GM12864 (cell line): ENCODE results near the gene CLMN.

Experiments
- DNase-seq: peaks from one replicate; pipeline ENCODE4 v3.0.0-alpha.2; 2011; ENCODE audit warnings: low read depth
- H3K4me3 ChIP-seq: 2 replicates; pipeline ENCODE4 v1.5.1; 2011; ENCODE audit warnings: mild to moderate bottlenecking, low read depth, low read length, control low read depth
- CTCF ChIP-seq: IDR thresholded peaks from 2 replicates; pipeline ENCODE4 v1.5.1; 2011; ENCODE audit warnings: low read depth, mild to moderate bottlenecking, moderate library complexity, low read length, control low read depth, inconsistent platforms; ENCODE audit errors: missing control alignments

Gene CLMN

GRCh38 chr14:95317817-95318343 lies 1.8 kb downstream of the CLMN start:
- DNase-seq: no peak
- no peak overlapping the region for H3K4me3 ChIP-seq
- TF ChIP-seq CTCF: no peak

GRCh38 chr14:95316821-95317220 lies 2.9 kb downstream of the CLMN start:
- no peak overlapping the region for H3K4me3 ChIP-seq
- DNase-seq: no peak
- no peak for TF ChIP-seq CTCF

- no peak overlapping the region for H3K4me3 ChIP-seq
- DNase-seq: no peak
Measured at GRCh38 chr14:95315579-95315978, 4.1 kb downstream of the CLMN start.

GRCh38 chr14:95315156-95315555 lies 4.6 kb downstream of the CLMN start:
- no peak for DNase-seq
- TF ChIP-seq CTCF: no peak
- H3K4me3 ChIP-seq: no peak overlapping the region

More at GRCh38 chr14:95315579-95315978, 4.1 kb downstream of the CLMN start:
- TF ChIP-seq CTCF: no peak

GRCh38 chr14:95314609-95315008 lies 5.1 kb downstream of the CLMN start:
- H3K4me3 ChIP-seq: no peak overlapping the region
- no peak for TF ChIP-seq CTCF
- DNase-seq: no peak

- H3K4me3 ChIP-seq: no peak overlapping the region
- no peak for DNase-seq
- no peak for TF ChIP-seq CTCF
Measured at GRCh38 chr14:95313707-95314106, 6.0 kb downstream of the CLMN start.

GRCh38 chr14:95313190-95313589 lies 6.5 kb downstream of the CLMN start:
- TF ChIP-seq CTCF: no peak
- DNase-seq: no peak
- no peak overlapping the region for H3K4me3 ChIP-seq
